GM21360 (cell line): ENCODE data around the gene ARL8A.
"Not testable (repeated sequence)": the region's sequence is repeated elsewhere in the genome, so short reads cannot be mapped to it uniquely, and the experiment has no call there.

Experiments used
- ATAC-seq: cut with Tn5 transposase; IDR thresholded peaks from one replicate; pipeline ENCODE4 v1.9.1; 2021; ENCODE audit warnings: mild to moderate bottlenecking, moderate library complexity; ENCODE audit not compliant: unreplicated experiment

The ARL8A gene

GRCh38 chr1:202144402-202145067 lies at the start of gene ARL8A:
Gene ARL8A, minus strand, starts transcription at chr1:202144737. Its CDS starts 165 bp downstream, at chr1:202144572.
- ATAC-seq, result peak; percentile 59

- ATAC-seq, result no peak
Measured at GRCh38 chr1:202194328-202194648, 49.8 kb upstream of the ARL8A start.

- no peak for ATAC-seq
Measured at GRCh38 chr1:202193614-202194327, 49.2 kb upstream of the ARL8A start, which contains the start of gene LGR6. Gene LGR6, plus strand, starts transcription at chr1:202193799. Its CDS starts 191 bp downstream, at chr1:202193990.

GRCh38 chr1:202192770-202193613 lies 48.5 kb upstream of the ARL8A start:
- ATAC-seq, result no peak

- not testable (repeated sequence) for ATAC-seq
Measured at GRCh38 chr1:202191391-202191790, 46.9 kb upstream of the ARL8A start.

- ATAC-seq, result no peak
Measured at GRCh38 chr1:202189918-202190715, 45.6 kb upstream of the ARL8A start.

- no peak for ATAC-seq
Measured at GRCh38 chr1:202189001-202189790, 44.7 kb upstream of the ARL8A start.

GRCh38 chr1:202187697-202188407 lies 43.3 kb upstream of the ARL8A start:
- no peak for ATAC-seq

GRCh38 chr1:202187041-202187671 lies 42.6 kb upstream of the ARL8A start:
- ATAC-seq, result no peak

- ATAC-seq, result no peak
Measured at GRCh38 chr1:202186327-202186726, 41.8 kb upstream of the ARL8A start.

- no peak for ATAC-seq
Measured at GRCh38 chr1:202184750-202185460, 40.4 kb upstream of the ARL8A start.

GRCh38 chr1:202182040-202182877 lies 37.7 kb upstream of the ARL8A start:
- ATAC-seq, result no peak

- ATAC-seq, result no peak
Measured at GRCh38 chr1:202181586-202181985, 37.0 kb upstream of the ARL8A start.

- ATAC-seq, result not testable (repeated sequence)
Measured at GRCh38 chr1:202180751-202181139, 36.2 kb upstream of the ARL8A start.

GRCh38 chr1:202179828-202180750 lies 35.6 kb upstream of the ARL8A start:
- no peak for ATAC-seq
